GM19099 (cell line): ENCODE results near the gene POLR3GL.

Experiments used
- POLR2A ChIP-seq: IDR thresholded peaks from 3 replicates; pipeline ENCODE4 v1.6.1; 2011; ENCODE audit warnings: low read depth; ENCODE audit not compliant: insufficient read length; ENCODE audit errors: extremely low read depth

POLR3GL gene

DNA sequence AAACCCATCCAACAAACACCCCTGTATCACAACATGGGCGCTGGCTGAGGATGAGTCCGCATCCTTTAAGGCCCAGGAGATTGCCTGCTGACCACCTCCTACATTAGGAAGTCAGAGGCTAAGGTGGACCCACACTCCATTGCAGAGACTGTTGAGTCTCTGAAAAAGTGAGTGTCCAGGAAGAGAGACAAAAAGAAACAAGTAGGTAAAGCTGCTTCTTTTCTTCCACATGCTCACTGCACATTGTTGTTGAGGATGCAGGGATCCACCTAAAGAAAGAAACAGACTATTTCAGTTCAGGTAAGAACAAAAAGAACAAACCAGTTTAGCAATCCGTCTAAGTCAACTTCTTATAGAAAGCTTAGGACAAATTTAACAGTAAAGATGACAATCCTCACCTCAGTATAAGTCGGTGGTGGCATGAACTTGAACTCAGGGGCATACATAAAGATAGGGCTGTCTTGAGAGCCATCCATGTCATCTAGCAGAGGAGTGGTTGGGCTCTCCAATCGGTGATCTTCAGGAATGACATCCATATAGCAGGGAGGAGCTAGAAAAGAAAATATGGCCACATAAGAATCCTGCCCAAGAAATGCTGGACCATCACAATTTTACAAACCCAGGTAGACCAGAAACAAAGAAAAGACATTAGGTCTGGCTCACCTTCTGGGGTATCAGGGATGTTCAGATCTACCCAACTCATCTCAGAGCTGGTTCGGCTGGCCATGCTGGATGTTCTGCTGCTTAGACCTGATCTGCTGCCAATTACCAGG is 29.3 kb downstream of the POLR3GL start:
- no peak for TF ChIP-seq POLR2A

DNA sequence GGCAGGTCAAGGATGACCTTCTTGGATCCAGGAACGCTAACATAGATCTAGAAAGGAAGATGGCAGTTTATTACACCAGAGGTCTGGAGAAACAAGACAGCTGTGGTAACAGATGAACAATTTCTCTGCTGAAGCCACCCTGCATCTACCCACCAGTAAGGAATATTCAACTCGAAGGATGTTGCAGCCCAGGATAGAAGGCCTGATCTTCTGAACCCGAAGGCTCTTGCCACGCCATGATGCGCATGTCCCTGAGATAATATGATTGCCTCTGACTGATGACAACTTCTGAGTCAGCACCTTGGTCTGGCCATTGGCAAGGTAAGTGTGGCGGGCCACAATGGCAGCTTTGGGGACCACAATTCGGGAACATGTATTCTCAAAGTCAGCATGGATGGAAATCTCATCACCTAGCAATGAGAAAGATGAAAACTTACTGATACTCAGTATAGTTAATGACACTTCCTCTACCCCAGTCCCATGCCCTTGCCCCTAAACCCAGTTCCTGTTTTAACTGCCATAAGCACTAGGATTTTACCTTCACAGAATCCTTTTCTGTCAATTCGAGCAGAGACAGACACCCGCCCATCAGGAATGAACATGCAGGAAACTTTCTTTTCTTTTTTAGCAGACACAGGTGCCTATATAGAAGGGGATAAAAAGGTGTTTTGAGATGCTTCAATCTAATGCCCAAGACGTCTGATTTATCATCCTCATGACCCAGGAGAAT is 30.1 kb downstream of the POLR3GL start:
- no peak for TF ChIP-seq POLR2A

DNA sequence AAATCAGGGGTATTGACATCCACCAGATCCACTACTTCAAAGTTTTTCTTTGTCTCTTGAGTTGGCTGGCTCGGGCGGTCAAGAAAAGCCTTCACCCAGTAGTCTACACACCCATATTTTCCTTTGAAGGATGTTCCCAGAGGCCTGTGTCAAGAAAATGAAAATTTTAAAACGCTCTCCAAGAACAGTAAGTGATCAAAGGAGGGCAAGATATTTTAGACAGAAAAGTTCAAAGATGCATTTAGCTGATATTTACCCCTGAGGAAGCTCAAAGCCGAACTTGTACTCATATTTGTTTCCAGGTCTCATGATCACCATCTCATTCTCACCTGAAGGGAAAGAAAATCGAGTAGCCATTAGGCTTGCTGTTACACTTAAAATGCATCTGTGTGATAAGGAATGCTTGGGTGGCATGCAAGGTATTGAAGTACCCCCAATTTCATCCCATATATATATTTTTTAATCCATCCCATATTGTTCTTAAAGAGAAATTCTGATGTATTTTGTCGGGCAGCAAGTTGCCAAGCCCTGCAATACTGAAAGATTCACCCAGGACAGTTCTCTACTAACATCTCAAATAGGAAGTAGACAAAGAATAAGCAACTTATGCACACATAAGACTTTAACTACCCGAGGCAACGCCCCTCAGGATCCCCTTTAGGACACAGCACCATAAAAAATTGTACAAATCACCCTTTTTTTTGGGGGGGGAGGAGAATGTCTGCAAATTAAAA is 30.8 kb downstream of the POLR3GL start:
- no peak for TF ChIP-seq POLR2A

DNA sequence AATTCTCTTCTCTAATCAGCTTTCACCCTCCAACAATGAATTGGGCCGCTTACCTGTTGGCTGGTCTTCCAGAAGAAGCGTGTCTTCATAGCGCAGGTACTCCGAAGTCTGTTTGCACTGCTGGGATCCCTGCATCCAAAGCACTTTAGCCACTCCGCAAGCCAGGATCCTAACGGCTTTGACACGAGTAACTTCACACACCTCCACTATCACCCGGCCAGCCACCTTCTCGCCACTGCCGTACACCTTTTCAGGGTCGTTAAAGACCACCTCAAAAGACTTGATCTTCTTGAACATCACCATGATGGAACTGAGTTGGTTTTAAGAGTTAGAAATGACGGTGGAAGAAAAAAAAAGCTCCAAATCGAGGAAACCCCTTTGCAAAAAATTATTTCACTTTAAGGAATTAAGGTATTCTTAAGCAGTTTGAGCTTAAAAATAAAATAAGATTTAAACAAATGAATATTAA is 31.5 kb downstream of the POLR3GL start:
- no peak for TF ChIP-seq POLR2A

DNA sequence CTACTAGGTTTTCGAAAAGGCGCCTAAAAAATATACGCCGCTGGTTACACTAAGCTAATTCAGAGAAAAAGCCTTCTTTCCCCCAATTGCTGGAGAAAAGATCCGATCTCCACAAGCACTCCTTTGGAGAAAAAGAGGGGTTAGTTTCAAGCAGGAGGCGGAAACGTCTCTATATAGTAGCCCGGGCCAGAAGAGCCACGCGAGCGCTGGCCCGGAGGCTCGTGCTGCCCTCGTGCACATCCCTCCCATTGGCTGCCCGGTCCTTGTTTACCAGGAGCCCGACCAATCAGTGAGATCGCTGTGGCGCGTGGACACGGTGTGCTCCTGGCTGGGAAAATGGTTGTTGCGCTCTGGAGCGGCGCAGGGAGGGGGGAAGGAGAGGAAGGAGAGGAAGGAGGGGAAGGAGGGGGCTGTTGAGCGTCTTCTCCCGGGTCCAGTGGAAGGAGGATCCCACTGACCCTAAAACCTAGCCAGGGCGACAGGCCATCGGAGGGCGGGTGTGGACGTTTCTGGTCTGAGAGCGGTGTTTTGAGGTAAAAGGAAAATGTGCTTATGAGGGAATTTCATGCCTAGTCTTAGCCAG is 32.0 kb downstream of the POLR3GL start, which contains the start of gene TXNIP:
TXNIP (minus strand) TSS at position 147 of the 583 bp plus-strand sequence. CDS start 313 bp downstream, outside the sequence.
- peak; percentile 88 for TF ChIP-seq POLR2A

DNA sequence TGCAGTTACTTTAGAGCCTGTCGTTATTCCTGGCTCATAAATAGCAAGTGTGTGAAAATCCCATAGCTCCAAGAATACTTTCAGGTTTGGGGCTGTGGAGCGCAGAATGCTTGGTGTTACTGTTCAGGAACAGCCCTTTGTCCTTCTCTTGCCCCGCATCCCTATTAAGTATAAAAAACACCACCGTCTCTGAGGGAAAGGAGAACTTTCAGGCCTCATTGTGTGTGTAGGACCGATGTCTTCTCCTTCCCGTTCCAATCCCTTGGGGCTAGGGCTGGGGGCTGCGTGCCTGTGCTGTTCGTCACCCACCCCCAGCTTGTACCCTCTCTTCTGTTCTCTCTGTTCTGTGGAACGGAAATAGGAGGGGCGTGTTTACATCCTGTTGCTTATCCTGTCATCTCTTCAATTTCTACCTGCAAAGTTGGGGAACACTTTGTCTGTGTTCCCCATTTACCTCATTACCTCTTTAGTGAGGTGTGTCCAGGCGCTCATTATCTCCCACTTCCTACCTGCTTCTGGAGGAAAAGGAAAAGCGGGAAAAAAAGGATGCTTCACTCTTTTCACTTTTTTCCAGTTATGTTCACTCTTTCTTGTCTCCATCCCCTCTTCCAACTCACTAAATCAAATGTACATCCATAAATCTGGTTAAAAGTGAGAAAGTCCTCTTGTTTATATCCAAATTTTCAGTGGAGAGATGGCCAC is 32.7 kb downstream of the POLR3GL start:
- peak; percentile 69 for TF ChIP-seq POLR2A

DNA sequence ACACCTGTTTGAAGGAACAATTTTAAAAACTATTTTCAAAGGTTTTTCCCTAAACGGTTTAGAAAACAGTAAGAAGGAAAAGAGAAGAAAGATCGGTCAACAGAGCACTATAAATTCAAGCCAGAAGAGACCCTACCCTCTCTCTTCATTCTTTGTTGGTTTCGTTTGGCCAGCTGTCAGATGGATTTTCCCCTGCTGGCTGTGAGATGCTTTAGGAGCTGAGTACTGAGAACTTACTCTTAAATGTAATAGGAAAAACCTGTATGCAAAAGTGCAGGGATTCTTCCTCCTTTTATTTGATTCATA is 33.2 kb downstream of the POLR3GL start:
- no peak for TF ChIP-seq POLR2A

DNA sequence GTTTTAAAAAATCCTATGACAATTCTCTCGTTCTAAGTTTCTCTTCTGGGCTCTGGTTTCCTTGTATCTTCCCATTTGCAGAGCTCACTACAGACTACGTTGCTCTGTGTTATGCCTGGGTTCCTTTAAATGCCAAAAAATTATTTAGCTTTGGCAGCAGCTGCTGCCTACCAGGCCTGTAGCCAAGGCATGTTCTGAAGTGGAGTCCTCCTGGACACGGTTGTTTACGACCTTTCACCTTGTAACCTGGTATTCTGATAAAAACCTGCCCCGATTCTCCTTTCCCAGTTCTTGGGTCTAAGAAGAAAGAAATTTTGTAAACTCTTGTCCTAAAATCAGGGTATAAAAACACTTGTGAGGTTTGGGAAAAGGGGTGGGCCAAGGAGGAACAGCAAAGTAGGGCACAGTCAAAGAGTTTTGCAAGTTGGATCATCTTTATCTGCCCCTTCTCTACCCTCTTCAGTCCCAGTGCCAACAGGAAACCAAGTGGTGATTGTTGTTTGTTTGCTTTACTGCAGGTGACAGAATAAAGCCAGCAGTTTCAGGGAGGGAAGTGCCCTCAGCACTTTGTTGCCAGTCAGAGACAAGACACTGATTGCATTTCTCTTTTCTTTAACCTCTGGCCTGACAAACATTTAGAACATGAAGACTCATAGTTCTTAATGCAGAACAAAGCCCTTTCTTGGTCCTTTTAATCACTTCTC is 35.0 kb downstream of the POLR3GL start:
- TF ChIP-seq POLR2A, result no peak

DNA sequence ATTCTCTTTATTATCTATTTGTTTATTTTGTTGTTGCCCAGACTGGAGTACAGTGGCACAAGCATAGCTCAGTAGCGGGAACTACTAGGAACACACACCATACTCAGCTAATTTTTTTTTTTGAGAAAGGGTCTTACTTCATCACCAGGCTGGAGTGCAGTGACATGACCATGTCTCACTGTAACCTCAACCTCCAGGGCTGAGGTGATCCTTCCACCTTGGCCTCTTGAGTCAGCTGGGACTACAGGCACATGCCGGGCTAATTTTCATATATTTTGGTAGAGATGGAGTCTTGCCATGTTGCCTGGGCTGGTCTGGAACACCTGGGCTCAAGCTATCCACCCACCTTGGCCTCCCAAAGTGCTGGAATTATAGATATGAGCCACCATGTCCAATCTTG is 37.2 kb downstream of the POLR3GL start:
- TF ChIP-seq POLR2A, result no peak

DNA sequence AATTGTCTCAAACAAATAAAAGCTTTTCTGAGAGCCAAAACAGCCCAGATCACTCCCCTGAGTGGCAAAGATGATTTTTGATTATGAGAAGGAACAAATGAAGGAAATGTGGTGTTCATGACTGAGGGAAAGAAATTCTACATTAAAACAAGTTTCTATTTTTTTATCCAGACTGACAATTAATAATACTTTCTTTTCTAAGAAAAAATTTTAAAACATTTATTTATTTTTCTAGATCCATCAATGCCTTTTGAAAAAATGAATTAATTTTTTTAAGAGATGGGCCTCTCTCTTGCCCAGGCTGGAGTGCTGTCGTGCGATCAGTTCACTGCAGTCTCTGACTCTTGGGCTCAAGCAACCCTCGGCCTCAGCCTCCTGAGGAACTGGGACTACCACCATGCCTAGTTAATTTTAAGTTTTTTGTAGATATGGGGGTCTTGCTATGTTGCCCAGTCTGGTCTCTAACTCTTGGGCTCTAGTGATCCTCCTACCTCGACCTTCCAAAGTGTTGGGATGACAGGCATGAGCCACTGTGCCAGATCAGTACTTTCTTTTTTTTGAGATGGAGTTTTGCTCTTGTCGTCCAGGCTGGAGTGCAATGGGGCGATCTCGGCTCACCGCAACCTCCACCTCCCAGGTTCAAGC is 43.1 kb downstream of the POLR3GL start:
- no peak for TF ChIP-seq POLR2A

DNA sequence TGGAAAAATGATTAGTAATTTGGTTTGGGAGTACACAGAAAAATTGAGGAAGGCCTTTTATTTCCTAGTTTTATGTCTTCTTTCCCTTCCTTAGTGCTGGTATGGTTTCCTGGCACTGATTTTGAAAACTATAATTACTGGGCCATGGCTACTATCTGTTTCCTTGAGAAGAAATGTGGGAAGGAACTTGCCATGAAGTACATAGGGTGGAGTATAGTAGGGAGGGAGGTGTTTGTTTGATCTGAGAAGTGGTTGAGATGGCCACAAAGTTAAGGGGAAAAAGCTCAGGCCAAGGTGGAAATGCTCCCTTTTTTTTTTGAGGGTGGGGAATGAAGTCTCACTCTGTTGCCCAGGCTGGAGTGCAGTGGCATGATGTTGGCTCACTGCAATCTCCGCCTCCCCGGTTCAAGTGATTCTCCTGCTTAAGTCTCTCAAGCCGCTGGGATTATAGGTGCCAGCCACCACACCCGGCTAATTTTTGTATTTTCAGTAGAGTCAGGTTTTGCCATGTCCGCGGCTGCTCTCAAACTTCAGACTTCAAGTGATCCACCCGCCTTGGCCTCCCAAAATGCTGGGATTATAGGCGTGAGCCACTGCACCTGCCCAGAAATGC is 45.7 kb downstream of the POLR3GL start:
- TF ChIP-seq POLR2A, result no peak

DNA sequence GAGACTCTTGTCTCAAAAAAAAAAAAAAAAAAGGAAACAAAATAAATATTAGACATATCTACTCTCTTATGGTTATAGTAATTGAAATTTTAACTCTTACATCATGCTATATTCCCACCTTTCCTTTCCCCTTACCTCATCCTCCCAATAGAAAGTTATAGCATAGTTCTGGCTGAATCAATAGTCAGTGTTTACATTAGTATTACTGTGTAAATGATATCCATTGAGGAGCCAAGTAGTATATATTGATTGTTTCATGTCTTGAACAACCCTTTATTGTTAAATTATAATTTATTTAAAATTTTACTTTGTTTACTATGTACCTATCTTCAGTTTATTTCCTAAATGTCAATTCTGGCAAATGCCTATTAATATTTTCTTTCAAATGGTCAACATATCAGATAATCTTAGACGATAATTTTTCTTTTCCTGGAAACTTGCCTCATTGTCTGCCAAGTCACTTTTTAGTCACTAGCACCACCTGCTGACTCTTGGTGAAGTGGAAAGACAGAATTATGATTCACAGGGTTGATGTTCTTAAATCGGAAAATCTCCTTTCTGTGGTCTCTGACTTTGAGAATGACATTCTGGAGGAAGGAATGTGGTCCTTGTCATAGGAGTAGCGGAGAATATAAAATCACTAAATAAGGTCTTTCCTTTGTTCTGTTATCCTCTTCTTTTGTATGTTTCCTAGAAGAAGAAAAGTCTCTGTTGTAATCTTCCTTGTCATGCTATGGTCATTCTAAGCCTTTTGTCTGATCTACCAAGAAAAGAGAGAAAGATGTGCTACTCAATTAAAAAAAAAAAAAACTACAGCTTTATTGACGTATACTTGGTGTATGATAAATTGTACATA is 48.4 kb downstream of the POLR3GL start:
- TF ChIP-seq POLR2A, result no peak
